ENCODE results near the gene PTPN3. TPM values are rescaled to one million over a fixed set of nuclear protein-coding genes. Genes with fewer than 3 reads are reported as not detected.
A peak's percentile ranks its signal among the peaks of the same experiment; 100 is the strongest.

The PTPN3 gene
- total RNA-seq, 1 experiment from 2014 or later: 20.2 TPM

DNA sequence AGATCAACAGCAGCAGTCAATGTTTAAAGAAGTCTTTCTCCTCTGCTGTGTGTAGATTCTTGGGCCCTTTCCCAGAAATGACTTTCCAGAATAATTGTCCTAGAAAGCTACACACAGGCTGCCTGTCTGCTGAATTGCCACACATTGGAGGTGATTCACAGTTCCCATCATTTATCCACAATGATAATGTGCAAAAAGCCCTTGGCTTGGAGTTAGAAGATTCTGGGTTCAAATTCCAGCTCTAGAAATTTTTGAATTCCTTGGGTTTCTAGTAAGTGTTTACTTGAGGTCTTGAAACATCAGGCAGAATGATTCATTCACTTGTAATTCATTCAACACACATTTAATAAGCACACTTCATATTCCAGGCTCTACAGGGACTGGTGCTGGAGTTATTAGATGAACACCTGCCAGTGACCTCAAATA lies 148.7 kb downstream of the PTPN3 start:
- no peaks in the 10 kb centered on the region for H3K9me3 ChIP-seq (ENCODE audit: insufficient read depth, low read depth)
- H3K4me2 ChIP-seq: peak overlapping the region; percentile 32
- no peaks in the 10 kb centered on the region for H3K9me2 ChIP-seq (ENCODE audit: insufficient read depth)
- H2AFZ ChIP-seq: no peak overlapping the region
- peaks cover 40% of the 10 kb centered on the region for H3K4me1 ChIP-seq (replicated peaks; ENCODE audit: insufficient read depth)
- no peaks in the 10 kb centered on the region for H3K36me3 ChIP-seq (ENCODE audit: low read depth)
- peak overlapping the region; percentile 29; the same call in 1 of the 2 replicates for H3K27ac ChIP-seq
- ChIA-PET CTCF (interaction anchor here (0.7 kb wide), 1 partner anchor 155 kb away, joined by 14 read pairs; no protein-coding TSS in a partner anchor), POLR2A (ENCODE audit: unreplicated experiment) (no interaction called here)
- DNase-seq: peak; percentile 26 to 94
- no peak overlapping the region for H3K4me3 ChIP-seq
- no peaks in the 10 kb centered on the region for H3K27me3 ChIP-seq (ENCODE audit: insufficient read depth, low read depth)
- TF ChIP-seq EZH2 (IDR thresholded peaks at IDR 0.05; ENCODE audit: low read depth): no peak
- TF ChIP-seq, protein P1, sequence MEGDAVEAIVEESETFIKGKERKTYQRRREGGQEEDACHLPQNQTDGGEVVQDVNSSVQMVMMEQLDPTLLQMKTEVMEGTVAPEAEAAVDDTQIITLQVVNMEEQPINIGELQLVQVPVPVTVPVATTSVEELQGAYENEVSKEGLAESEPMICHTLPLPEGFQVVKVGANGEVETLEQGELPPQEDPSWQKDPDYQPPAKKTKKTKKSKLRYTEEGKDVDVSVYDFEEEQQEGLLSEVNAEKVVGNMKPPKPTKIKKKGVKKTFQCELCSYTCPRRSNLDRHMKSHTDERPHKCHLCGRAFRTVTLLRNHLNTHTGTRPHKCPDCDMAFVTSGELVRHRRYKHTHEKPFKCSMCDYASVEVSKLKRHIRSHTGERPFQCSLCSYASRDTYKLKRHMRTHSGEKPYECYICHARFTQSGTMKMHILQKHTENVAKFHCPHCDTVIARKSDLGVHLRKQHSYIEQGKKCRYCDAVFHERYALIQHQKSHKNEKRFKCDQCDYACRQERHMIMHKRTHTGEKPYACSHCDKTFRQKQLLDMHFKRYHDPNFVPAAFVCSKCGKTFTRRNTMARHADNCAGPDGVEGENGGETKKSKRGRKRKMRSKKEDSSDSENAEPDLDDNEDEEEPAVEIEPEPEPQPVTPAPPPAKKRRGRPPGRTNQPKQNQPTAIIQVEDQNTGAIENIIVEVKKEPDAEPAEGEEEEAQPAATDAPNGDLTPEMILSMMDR (conservative IDR thresholded peaks at IDR 0.05): no peak
- no peaks in the 10 kb centered on the region for H3K79me2 ChIP-seq (ENCODE audit: low read depth)
- BruUV-seq (replicated peaks): no TSS peak
- H4K20me1 ChIP-seq (ENCODE audit: insufficient read depth): no peaks in the 10 kb centered on the region
- peaks cover 46% of the 10 kb centered on the region for H3F3A ChIP-seq (ENCODE audit: insufficient read depth, low read depth)
- intact Hi-C loops (cut with micrococcal nuclease; ENCODE audit: unreplicated experiment): loop anchor here (2.0 to 10.0 kb wide), 3 partner anchors 19 to 415 kb away; partner anchors contain the start of genes ABITRAM and ELP1

DNA sequence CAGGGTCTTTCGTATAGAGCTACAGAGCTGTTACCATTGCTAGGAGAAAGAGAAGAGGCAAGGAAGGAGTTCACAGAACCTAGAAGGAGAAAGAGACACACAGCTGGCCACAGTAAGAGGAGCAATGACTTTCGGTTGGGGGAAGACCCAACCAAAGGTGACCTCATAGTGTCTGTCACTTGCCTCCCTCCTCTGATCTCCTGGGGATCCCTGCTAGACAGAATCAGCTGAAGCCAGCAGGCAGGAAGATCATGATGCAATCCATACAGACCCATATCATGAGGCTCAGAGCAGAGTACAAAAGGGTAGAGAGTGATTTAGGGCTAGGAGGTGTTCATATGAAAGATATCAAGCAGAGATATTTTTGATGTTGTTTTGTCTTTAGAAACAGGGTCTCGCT lies 151.2 kb downstream of the PTPN3 start:
- POLR2A ChIA-PET (ENCODE audit: unreplicated experiment): no interaction called here
- H3K4me3 ChIP-seq: no peak overlapping the region
- TF ChIP-seq, protein P1 (conservative IDR thresholded peaks at IDR 0.05): no peak
- no peak for TF ChIP-seq EZH2 (IDR thresholded peaks at IDR 0.05; ENCODE audit: low read depth)
- H3F3A ChIP-seq (ENCODE audit: insufficient read depth, low read depth): peaks cover 50% of the 10 kb centered on the region
- H3K27me3 ChIP-seq (ENCODE audit: insufficient read depth, low read depth): no peaks in the 10 kb centered on the region
- no TSS peak for BruUV-seq (replicated peaks)
- DNase-seq: no peak
- H3K9me2 ChIP-seq (ENCODE audit: insufficient read depth): no peaks in the 10 kb centered on the region
- H3K27ac ChIP-seq: no peak overlapping the region
- no peak overlapping the region for H2AFZ ChIP-seq
- H4K20me1 ChIP-seq (ENCODE audit: insufficient read depth): no peaks in the 10 kb centered on the region
- peaks cover 47% of the 10 kb centered on the region for H3K4me1 ChIP-seq (replicated peaks; ENCODE audit: insufficient read depth)
- CTCF ChIA-PET: no interaction called here
- no peaks in the 10 kb centered on the region for H3K79me2 ChIP-seq (ENCODE audit: low read depth)
- H3K9me3 ChIP-seq (ENCODE audit: insufficient read depth, low read depth): no peaks in the 10 kb centered on the region
- intact Hi-C loops (cut with micrococcal nuclease; ENCODE audit: unreplicated experiment): loop anchor here (5.0 to 10.0 kb wide), 2 partner anchors 105 to 412 kb away; partner anchors contain the start of genes ABITRAM and ELP1
- H3K36me3 ChIP-seq (ENCODE audit: low read depth): no peaks in the 10 kb centered on the region
- H3K4me2 ChIP-seq: 0 out of 2 replicates have a peak overlapping the region, but pooled peaks have one; percentile 66

DNA sequence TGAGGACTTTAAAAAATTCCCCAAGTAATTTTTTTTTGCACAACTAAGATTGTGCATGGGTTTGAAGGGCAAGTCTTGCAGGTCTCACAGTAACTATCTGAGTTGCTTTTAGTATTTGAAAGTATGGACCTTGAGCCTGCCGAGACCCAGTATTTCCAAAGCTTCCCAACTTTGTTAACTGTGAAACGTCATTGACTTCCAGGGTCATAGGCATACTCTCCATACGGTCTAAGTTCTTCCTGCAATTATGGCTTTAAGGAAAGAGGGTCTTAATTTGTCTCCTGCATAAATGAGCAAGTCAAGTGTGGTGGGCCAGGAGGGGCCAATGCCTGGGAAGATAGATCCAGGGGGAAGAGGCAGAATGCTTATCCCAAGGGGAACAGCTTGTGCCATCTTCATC lies 153.2 kb downstream of the PTPN3 start:
- Histone ChIP-seq H3K9me3 (ENCODE audit: insufficient read depth, low read depth) (no peaks in the 10 kb centered on the region), H4K20me1 (ENCODE audit: insufficient read depth) (no peaks in the 10 kb centered on the region), H3K27ac (peak overlapping the region; percentile 81), H2AFZ (no peak overlapping the region), H3K79me2 (ENCODE audit: low read depth) (no peaks in the 10 kb centered on the region), H3K27me3 (ENCODE audit: insufficient read depth, low read depth) (no peaks in the 10 kb centered on the region), H3F3A (ENCODE audit: insufficient read depth, low read depth) (peaks cover 54% of the 10 kb centered on the region), H3K4me3 (peak overlapping the region; percentile 21; the same call in 1 of the 2 replicates), H3K9me2 (ENCODE audit: insufficient read depth) (no peaks in the 10 kb centered on the region), H3K4me2 (peak overlapping the region; percentile 66), H3K36me3 (ENCODE audit: low read depth) (no peaks in the 10 kb centered on the region), H3K4me1 (replicated peaks; ENCODE audit: insufficient read depth) (peaks cover 51% of the 10 kb centered on the region)
- ChIA-PET POLR2A (ENCODE audit: unreplicated experiment) (interaction anchor here (0.8 to 1.4 kb wide), 2 partner anchors 18 to 237 kb away, joined by 7 to 10 read pairs; no protein-coding TSS in a partner anchor), CTCF (interaction anchor here (0.5 to 1.6 kb wide), 8 partner anchors 12 to 445 kb away, joined by 3 to 17 read pairs (median 4); no protein-coding TSS in a partner anchor)
- BruUV-seq (replicated peaks): no TSS peak
- TF ChIP-seq, protein P1 (conservative IDR thresholded peaks at IDR 0.05): no peak
- no peak for TF ChIP-seq EZH2 (IDR thresholded peaks at IDR 0.05; ENCODE audit: low read depth)
- intact Hi-C loops (cut with micrococcal nuclease; ENCODE audit: unreplicated experiment): loop anchor here (1.0 to 10.0 kb wide), 6 partner anchors 14 to 471 kb away; partner anchors contain the start of genes ABITRAM, ELP1 and EPB41L4B
- DNase-seq: no peak
